ENCODE measurements around the gene TFIP11. TPM values are rescaled to one million over a fixed set of nuclear protein-coding genes. Genes with fewer than 3 reads are reported as not detected.

TFIP11 gene
- total RNA-seq, 1 experiment from 2014 or later: 29.8 TPM

- Histone ChIP-seq H3K27me3 (ENCODE audit: control insufficient read depth, insufficient read depth, low read length) (no peaks in the 10 kb centered on the region), H3K9me3 (ENCODE audit: control insufficient read depth, insufficient read depth, low read depth, low read length) (no peaks in the 10 kb centered on the region), H3K36me3 (ENCODE audit: control insufficient read depth, insufficient read depth, low read length) (peaks cover 22% of the 10 kb centered on the region), H3K27ac (ENCODE audit: low read length) (no peak overlapping the region), H3K4me3 (ENCODE audit: low read depth in 2 of 2, low read length in 2 of 2) (no peak overlapping the region), H3K4me1 (ENCODE audit: control insufficient read depth, insufficient read depth, low read length) (no peaks in the 10 kb centered on the region)
- TF ChIP-seq POLR2AphosphoS5 (IDR thresholded peaks at IDR 0.05; ENCODE audit: low read depth, low read length): no peak
- TF ChIP-seq REST (IDR thresholded peaks at IDR 0.05; ENCODE audit: insufficient read depth in 1 of 2, low read depth in 2 of 2, low read length in 1 of 2): no peak
- no peak for TF ChIP-seq TCF7L2 (IDR thresholded peaks at IDR 0.05; ENCODE audit: low read depth, low read length)
- no peak for TF ChIP-seq SIN3A (IDR thresholded peaks at IDR 0.05; ENCODE audit: borderline replicate concordance, insufficient read depth, low read depth, low read length)
- TF ChIP-seq CTCF (IDR thresholded peaks at IDR 0.05): no peak
- ChIA-PET CTCF (interaction anchor here (0.5 kb wide), 1 partner anchor 162 kb away, joined by 3 read pairs; no protein-coding TSS in a partner anchor), POLR2A (interaction anchor here (0.7 kb wide), 1 partner anchor 71 kb away, joined by 4 read pairs; no protein-coding TSS in a partner anchor)
- intact Hi-C loops (cut with micrococcal nuclease; ENCODE audit: unreplicated experiment) (no loop called here), in situ Hi-C loops (cut with HindIII; ENCODE audit: low pct_unique_long_range_greater_than_20kb, low sequenced_read_pairs) (no loop called here)
- BruUV-seq (replicated peaks): no TSS peak
- ATAC-seq: no peak
- no peak for DNase-seq (ENCODE audit: low read depth, low spot score)
Observed at GRCh38 chr22:26501996-26502395, 10.3 kb downstream of the TFIP11 start.

- intact Hi-C loops (cut with micrococcal nuclease; ENCODE audit: unreplicated experiment) (no loop called here), in situ Hi-C loops (cut with HindIII; ENCODE audit: low pct_unique_long_range_greater_than_20kb, low sequenced_read_pairs) (no loop called here)
- Histone ChIP-seq H3K27me3 (ENCODE audit: control insufficient read depth, insufficient read depth, low read length) (no peaks in the 10 kb centered on the region), H3K27ac (ENCODE audit: low read length) (no peak overlapping the region), H3K9me3 (ENCODE audit: control insufficient read depth, insufficient read depth, low read depth, low read length) (no peaks in the 10 kb centered on the region), H3K36me3 (ENCODE audit: control insufficient read depth, insufficient read depth, low read length) (peaks cover 22% of the 10 kb centered on the region), H3K4me1 (ENCODE audit: control insufficient read depth, insufficient read depth, low read length) (no peaks in the 10 kb centered on the region), H3K4me3 (ENCODE audit: low read depth in 2 of 2, low read length in 2 of 2) (no peak overlapping the region)
- DNase-seq (ENCODE audit: low read depth, low spot score) (no peak), ATAC-seq (no peak)
- BruUV-seq (replicated peaks): no TSS peak
- TF ChIP-seq POLR2AphosphoS5 (IDR thresholded peaks at IDR 0.05; ENCODE audit: low read depth, low read length): no peak
- no peak for TF ChIP-seq TCF7L2 (IDR thresholded peaks at IDR 0.05; ENCODE audit: low read depth, low read length)
- TF ChIP-seq SIN3A (IDR thresholded peaks at IDR 0.05; ENCODE audit: borderline replicate concordance, insufficient read depth, low read depth, low read length): no peak
- TF ChIP-seq REST (IDR thresholded peaks at IDR 0.05; ENCODE audit: insufficient read depth in 1 of 2, low read depth in 2 of 2, low read length in 1 of 2): no peak
- TF ChIP-seq CTCF (IDR thresholded peaks at IDR 0.05): no peak
- POLR2A ChIA-PET: interaction anchor here (0.6 kb wide), 1 partner anchor 16 kb away, joined by 3 read pairs; the partner anchor contains the start of genes HPS4 and SRRD
- CTCF ChIA-PET: no interaction called here
Observed at GRCh38 chr22:26499188-26499703, 13.0 kb downstream of the TFIP11 start.
